Measurements from ENCODE around the gene CASP3.
"Not testable (repeated sequence)": the region's sequence is repeated elsewhere in the genome, so short reads cannot be mapped to it uniquely, and the experiment has no call there.

The CASP3 gene

DNA sequence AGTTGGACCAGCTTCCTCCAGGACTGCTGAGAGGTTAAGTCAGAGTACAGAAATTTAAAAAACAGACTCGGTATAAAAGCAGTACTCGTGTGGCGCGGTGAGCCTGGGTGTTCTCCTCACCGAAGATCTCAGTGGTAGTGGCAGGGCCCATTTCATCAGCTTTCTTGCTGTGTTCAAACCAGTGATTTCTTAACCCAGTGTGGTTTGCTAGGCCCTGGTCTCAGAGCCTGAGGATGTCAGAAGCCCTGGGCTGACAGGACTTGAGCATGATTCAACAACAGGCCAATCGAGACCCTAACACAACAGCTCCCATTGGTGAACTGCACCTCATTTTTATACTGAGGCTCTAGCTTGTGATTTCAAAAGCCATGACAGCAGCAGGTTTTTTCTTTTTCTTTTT is 23.5 kb upstream of the CASP3 start:
- no peak for ATAC-seq
- H3K9me3 Mint-ChIP-seq, result no peaks in the 10 kb centered on the region
- peaks cover 41% of the 10 kb centered on the region for H3K36me3 Mint-ChIP-seq
- no peak overlapping the region for H3K4me3 Mint-ChIP-seq
- peaks cover 24% of the 10 kb centered on the region for H3K4me1 Mint-ChIP-seq
- DNase-seq (ENCODE audit: low spot score in 2 of 2), result no peak
- H3K27ac Mint-ChIP-seq, result no peak overlapping the region

DNA sequence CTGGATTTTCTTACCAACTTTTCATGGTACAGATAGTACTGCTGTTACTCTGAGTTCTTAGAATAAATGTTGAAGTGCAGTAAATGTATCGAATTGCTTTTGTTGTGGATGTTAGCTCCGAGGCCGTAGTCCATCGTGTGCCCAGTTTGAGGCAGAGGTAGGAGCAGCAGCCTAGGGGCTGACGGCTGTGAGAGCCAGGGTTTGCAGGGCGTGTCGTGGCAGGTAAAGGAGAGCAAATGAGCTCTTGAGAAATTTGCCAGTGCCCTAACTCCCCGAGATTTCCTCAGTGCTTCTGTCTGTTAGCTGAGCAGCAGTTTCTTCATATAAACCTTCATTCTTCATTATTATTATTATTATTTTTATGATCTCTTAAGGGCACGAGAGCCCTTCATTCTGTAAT is 21.9 kb upstream of the CASP3 start:
- H3K9me3 Mint-ChIP-seq, result no peaks in the 10 kb centered on the region
- no peak for DNase-seq (ENCODE audit: low spot score in 2 of 2)
- H3K36me3 Mint-ChIP-seq, result peaks cover 43% of the 10 kb centered on the region
- ATAC-seq, result no peak
- no peak overlapping the region for H3K27ac Mint-ChIP-seq
- no peak overlapping the region for H3K4me3 Mint-ChIP-seq
- H3K4me1 Mint-ChIP-seq, result peaks cover 25% of the 10 kb centered on the region

DNA sequence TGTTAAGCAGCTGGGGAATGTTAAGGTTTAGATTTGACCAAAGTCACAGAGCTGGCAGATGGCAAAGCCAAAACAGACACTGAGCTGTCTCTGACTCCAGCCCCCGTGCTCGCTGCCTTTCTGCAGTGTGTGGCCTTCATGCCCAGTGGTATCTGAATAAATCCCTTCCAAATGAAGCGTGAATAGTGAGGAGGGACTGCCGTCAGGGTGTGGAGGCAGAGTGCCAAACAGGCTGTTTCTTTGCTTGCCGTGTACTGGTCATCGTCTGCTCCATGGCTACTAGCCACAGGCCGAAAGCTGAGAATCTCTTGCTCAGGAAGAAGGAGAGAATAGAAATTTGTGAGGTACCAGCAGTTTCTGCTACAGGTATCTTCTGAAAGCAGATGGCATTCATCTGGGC is 20.0 kb upstream of the CASP3 start:
- H3K36me3 Mint-ChIP-seq, result peaks cover 37% of the 10 kb centered on the region
- peak overlapping the region; percentile 80 for H3K27ac Mint-ChIP-seq
- H3K4me1 Mint-ChIP-seq, result peaks cover 25% of the 10 kb centered on the region
- no peak for ATAC-seq
- no peak for DNase-seq (ENCODE audit: low spot score in 2 of 2)
- H3K9me3 Mint-ChIP-seq, result no peaks in the 10 kb centered on the region
- H3K4me3 Mint-ChIP-seq, result no peak overlapping the region

DNA sequence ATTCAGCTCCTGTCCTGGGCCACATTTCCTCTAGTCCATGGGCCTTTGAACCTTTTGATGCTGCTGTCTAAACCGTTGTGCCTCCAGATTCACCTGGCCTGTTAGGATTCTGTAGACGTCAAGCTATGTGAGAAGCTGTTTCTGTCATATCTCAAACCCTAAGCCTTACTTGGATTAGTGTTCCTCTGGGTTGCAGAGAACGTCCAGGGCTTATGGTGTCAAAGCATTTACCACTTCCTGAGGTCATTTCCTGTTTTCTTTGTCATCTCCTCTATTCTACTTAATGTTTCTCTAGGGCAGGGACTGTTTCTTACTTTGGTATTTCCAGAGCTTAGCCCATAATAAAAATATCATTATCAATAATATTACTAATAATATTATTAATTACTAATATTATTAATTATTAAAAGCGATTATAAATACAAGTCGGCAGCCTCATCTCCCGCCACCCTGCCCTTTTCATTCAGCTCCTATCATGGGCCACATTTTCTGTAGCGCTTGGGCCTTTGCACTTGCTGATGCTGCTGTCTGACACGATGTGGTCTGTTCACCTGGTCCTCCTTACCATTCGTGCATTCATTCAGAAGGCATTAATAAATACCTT is 19.4 kb upstream of the CASP3 start:
- ATAC-seq (peak; percentile 87), DNase-seq (ENCODE audit: low spot score in 2 of 2) (no peak)
- H3K4me1 Mint-ChIP-seq, result peaks cover 25% of the 10 kb centered on the region
- H3K4me3 Mint-ChIP-seq, result no peak overlapping the region
- H3K36me3 Mint-ChIP-seq, result peaks cover 35% of the 10 kb centered on the region
- peak overlapping the region; percentile 80 for H3K27ac Mint-ChIP-seq
- no peaks in the 10 kb centered on the region for H3K9me3 Mint-ChIP-seq

DNA sequence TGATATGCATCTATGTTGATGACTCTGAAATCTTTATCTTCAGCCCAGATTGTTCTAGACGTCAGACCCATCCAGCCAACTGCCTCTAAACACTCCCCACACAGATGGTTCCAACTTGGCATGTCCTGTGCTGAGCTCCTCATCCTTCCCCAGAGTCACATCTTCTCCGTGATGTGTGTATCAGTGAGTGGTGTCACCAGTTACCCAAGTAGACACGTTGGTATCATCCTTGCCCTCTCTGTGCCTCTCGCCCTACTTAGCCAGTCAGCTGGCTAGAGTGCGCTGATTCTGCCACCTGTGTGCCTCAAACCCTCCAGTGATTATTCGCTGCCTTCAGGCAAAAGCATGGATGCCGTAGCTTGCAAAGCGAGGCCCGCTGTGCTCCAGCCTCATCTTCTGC is 18.8 kb upstream of the CASP3 start:
- peaks cover 30% of the 10 kb centered on the region for H3K36me3 Mint-ChIP-seq
- DNase-seq (ENCODE audit: low spot score in 2 of 2), result no peak
- H3K9me3 Mint-ChIP-seq, result no peaks in the 10 kb centered on the region
- H3K4me3 Mint-ChIP-seq, result no peak overlapping the region
- H3K4me1 Mint-ChIP-seq, result peaks cover 25% of the 10 kb centered on the region
- ATAC-seq, result peak; percentile 47
- peak overlapping the region; percentile 80 for H3K27ac Mint-ChIP-seq

DNA sequence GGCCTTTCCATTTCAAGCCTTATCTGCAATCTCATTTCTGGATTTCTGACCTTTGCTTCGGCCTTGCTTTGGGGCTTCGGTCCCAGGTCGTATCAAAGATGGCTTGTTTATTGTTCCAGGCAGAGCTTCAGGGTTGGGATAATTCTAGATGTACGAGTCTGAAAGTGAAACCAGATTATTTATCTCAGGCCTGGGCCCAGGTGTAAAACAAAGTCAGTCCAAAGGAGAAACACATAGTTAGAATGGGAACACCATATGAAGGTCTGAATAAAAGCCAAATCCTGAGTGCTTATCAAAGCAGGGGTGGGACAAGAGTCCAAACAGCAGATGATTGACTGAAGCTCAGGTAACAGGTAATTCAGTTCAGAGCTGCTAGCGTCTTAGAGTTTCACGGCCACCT is 17.4 kb upstream of the CASP3 start:
- ATAC-seq (no peak), DNase-seq (ENCODE audit: low spot score in 2 of 2) (no peak)
- Mint-ChIP-seq H3K4me3 (no peak overlapping the region), H3K36me3 (peaks cover 16% of the 10 kb centered on the region), H3K27ac (no peak overlapping the region), H3K9me3 (no peaks in the 10 kb centered on the region), H3K4me1 (peaks cover 25% of the 10 kb centered on the region)

- ATAC-seq (peak; percentile 48), DNase-seq (ENCODE audit: low spot score in 2 of 2) (no peak)
- Mint-ChIP-seq H3K27ac (no peak overlapping the region), H3K9me3 (no peaks in the 10 kb centered on the region), H3K4me1 (peaks cover 20% of the 10 kb centered on the region), H3K4me3 (no peak overlapping the region), H3K36me3 (peaks cover 31% of the 10 kb centered on the region)
Measured at GRCh38 chr4:184664445-184665210, 15.4 kb upstream of the CASP3 start.

DNA sequence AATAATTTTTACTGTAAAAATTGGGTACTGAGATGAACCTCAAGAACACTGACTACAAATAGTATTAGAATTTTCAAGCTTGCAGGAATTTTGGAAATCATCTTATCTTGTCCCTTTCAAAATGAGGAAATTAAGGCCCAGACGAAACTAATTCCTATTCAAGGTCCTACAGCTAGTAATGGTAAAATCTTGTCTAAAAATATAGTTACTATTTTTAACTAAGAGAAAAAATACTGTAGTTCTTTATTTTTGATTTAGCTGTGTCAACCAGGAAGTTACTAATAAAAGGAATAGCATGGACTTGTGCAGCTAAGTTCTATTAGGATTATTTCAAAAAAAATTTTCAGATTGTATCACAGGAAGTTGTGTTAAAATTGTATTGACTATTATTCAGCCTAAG is 13.0 kb upstream of the CASP3 start:
- Mint-ChIP-seq H3K27ac (no peak overlapping the region), H3K4me1 (no peaks in the 10 kb centered on the region), H3K36me3 (peaks cover 41% of the 10 kb centered on the region), H3K9me3 (no peaks in the 10 kb centered on the region), H3K4me3 (no peak overlapping the region)
- no peak for ATAC-seq
- DNase-seq (ENCODE audit: low spot score in 2 of 2), result no peak

DNA sequence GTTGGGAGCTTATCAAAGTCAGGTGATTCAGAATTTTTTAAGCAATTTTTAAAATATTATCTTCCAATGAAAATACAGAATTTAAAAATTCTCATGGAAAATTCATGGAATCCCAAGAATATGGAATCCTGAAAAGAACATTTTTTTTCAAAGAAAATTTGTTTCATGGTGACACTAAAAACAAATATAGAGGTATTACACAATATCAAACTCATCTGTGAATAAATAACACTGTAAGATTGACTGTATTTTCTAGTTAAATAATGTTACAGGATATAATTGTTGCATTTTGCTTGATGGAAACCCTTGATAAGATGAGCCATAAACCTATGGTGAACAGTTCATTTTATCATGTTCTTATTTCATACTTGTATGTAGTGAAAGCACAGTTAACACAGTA is 11.7 kb upstream of the CASP3 start:
- Mint-ChIP-seq H3K27ac (no peak overlapping the region), H3K36me3 (peaks cover 44% of the 10 kb centered on the region), H3K9me3 (no peaks in the 10 kb centered on the region), H3K4me3 (no peak overlapping the region), H3K4me1 (no peaks in the 10 kb centered on the region)
- no peak for ATAC-seq
- no peak for DNase-seq (ENCODE audit: low spot score in 2 of 2)

GRCh38 chr4:184657820-184658219 is 8.6 kb upstream of the CASP3 start:
- H3K4me3 Mint-ChIP-seq; DNase-seq (ENCODE audit: low spot score in 2 of 2); H3K27ac Mint-ChIP-seq; ATAC-seq; H3K9me3 Mint-ChIP-seq; H3K4me1 Mint-ChIP-seq: not testable (repeated sequence)
- H3K36me3 Mint-ChIP-seq, result peaks cover 43% of the 10 kb centered on the region

DNA sequence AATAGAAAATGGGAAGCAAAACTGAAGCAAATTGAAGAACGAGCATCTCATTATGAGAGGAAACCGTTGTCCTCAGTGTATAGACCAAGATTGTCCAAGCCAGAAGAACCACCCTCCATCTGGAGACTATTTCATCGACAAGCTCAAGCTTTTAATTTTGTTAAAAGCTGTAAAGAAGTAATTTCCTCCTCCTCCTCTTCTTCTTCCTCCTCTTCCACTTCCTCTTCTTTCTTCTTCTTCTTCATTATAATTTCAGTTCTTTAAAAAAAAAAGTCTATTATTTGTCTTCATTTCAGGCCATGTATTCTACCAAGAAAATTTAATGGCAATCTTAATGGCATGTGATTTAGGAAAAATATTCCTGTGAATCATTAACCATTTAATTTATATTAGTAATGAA is 7.9 kb upstream of the CASP3 start:
- Mint-ChIP-seq H3K9me3 (no peaks in the 10 kb centered on the region), H3K4me3 (no peak overlapping the region), H3K4me1 (peaks cover 8% of the 10 kb centered on the region), H3K27ac (no peak overlapping the region), H3K36me3 (peaks cover 43% of the 10 kb centered on the region)
- no peak for DNase-seq (ENCODE audit: low spot score in 2 of 2)
- no peak for ATAC-seq

DNA sequence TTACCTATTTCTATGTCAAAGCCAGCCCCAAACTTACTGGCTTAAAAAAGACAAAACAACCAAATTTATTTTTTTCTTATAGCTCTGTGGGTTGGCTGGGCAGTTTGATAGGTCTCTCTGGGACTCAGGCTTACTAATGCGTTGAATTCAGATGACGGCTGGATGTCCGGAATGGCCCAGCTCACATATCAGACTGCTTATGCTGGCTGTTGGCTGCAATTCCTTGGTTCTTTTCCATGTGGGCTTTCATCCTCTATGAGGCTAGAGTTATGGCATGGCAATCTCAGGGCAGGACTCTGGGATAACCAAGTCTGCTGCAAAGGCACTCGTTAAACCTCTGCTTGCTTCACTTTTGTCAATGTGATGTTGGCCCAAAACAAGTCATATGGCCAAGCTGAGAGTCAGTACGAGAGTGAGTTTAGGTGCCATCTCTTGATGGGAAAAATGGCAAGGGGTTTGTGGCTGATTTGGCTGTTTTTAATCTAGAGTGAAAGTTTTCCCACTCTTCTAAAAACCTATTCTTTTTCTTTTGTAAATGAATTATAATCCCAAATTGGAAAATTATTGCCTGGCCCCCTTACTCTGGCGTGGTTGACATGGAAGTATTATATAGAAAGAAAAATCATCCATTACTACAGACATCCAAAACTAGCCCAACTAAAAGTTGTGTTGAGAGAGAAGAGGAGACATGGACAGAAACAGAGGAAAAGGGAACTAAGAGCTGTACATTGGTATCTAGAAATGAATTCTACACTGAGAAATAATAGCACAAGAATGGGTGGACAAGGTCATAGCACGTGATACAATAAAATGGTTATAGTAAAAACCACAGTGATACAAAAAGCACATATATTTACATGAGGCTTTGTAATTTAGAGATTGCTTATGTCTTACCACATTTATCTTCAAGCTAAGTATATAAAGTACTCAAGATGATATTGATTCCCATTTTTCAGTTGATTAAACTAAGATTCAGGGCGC is 6.9 kb upstream of the CASP3 start:
- no peak overlapping the region for H3K27ac Mint-ChIP-seq
- ATAC-seq (no peak), DNase-seq (ENCODE audit: low spot score in 2 of 2) (no peak)
- H3K4me3 Mint-ChIP-seq, result no peak overlapping the region
- peaks cover 38% of the 10 kb centered on the region for H3K36me3 Mint-ChIP-seq
- no peaks in the 10 kb centered on the region for H3K9me3 Mint-ChIP-seq
- peaks cover 14% of the 10 kb centered on the region for H3K4me1 Mint-ChIP-seq

- DNase-seq (ENCODE audit: low spot score in 2 of 2) (no peak), ATAC-seq (no peak)
- Mint-ChIP-seq H3K4me1 (peaks cover 25% of the 10 kb centered on the region), H3K27ac (no peak overlapping the region), H3K4me3 (no peak overlapping the region), H3K36me3 (peaks cover 32% of the 10 kb centered on the region), H3K9me3 (no peaks in the 10 kb centered on the region)
Measured at GRCh38 chr4:184653650-184654049, 4.4 kb upstream of the CASP3 start.

DNA sequence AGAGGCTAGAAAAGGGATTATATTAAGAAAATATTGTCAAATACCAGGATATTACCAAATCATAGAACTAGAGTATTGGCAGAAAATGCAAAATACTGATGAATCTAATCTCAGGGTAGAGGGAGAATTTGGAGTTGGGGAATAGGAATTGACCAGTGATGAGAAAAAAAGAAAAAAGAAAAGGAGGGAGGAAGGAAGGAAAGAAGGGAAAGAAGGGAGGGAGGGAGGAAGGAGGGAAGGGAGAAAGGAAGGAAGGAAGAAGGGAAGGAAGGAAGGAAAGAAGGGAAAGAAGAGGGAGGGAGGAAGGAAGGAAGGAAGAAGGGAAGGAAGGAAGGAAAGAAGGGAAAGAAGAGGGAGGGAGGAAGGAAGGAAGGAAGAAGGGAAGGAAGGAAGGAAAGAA is 3.4 kb upstream of the CASP3 start:
- ATAC-seq; DNase-seq (ENCODE audit: low spot score in 2 of 2); H3K4me3 Mint-ChIP-seq; H3K9me3 Mint-ChIP-seq: not testable (repeated sequence)
- Mint-ChIP-seq H3K36me3 (peaks cover 34% of the 10 kb centered on the region), H3K4me1 (peaks cover 33% of the 10 kb centered on the region), H3K27ac (peak overlapping the region; percentile 66)

DNA sequence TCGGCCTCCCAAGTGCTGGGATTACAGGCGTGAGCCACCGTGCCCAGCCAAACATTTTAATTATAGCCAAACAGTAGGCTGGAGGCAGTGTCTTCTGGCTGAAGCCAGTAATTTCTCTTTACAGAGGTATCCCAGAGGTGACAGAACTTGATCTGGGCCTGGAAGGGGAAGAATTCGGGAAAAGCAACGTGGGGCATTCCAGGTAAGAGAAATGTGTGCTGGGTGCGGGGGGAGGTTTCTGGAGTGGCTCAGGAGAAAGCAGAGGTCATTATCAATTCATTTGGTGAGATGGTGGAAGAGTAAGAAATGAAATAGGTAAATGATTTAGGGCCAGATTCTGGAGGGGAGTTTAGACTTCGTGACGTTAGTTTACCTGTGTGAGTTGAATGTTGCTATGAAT is 2.7 kb upstream of the CASP3 start:
- H3K4me1 Mint-ChIP-seq, result peaks cover 41% of the 10 kb centered on the region
- DNase-seq (ENCODE audit: low spot score in 2 of 2) (no peak), ATAC-seq (no peak)
- no peak overlapping the region for H3K4me3 Mint-ChIP-seq
- H3K9me3 Mint-ChIP-seq, result no peaks in the 10 kb centered on the region
- peaks cover 34% of the 10 kb centered on the region for H3K36me3 Mint-ChIP-seq
- H3K27ac Mint-ChIP-seq, result peak overlapping the region; percentile 66

Data from stimulated activated effector memory CD8-positive, alpha-beta T cell treated with anti-CD3 and anti-CD28 coated beads, Interleukin-12 subunit alpha, Interleukin-12 subunit beta, amount 100 ng/mL, for 72 hours (primary cell).